Activated T-helper 1 cell treated with anti-CD3 and anti-CD28 coated beads, Interleukin-12 subunit alpha, Interleukin-12 subunit beta, Interleukin-2, Interleukin-4 antibody, amounts not matched to agents 30 ng/mL and 10 ng/mL and 1 ng/mL, durations not matched to agents 14 hours and 24 hours and 36 hours (primary cell): Measurements from ENCODE around the gene MBD2. TPM values are rescaled to one million over a fixed set of nuclear protein-coding genes. Genes with fewer than 3 reads are reported as not detected.
A peak's percentile ranks its signal among the peaks of the same experiment; 100 is the strongest.

Source experiments
- DNase-seq: peaks from one replicate; pipeline ENCODE4 v3.0.0; 2021; ENCODE audit warnings: low spot score
- H3K27ac Mint-ChIP-seq: one replicate; pipeline ENCODE4 v1.8.0; 2021; ENCODE audit warnings: mild to moderate bottlenecking, mixed read lengths
- H3K27me3 Mint-ChIP-seq: one replicate; pipeline ENCODE4 v1.8.0; 2022; ENCODE audit warnings: mild to moderate bottlenecking, moderate library complexity, mixed read lengths; ENCODE audit not compliant: insufficient read depth
- H3K36me3 Mint-ChIP-seq: one replicate; pipeline ENCODE4 v1.8.0; 2021; ENCODE audit warnings: low read depth, mixed read lengths
- H3K4me1 Mint-ChIP-seq: one replicate; pipeline ENCODE4 v1.8.0; 2021; ENCODE audit warnings: low read depth, mixed read lengths
- H3K4me3 Mint-ChIP-seq: one replicate; pipeline ENCODE4 v1.8.0; 2021; ENCODE audit warnings: mild to moderate bottlenecking, moderate library complexity, mixed read lengths
- H3K9me3 Mint-ChIP-seq: one replicate; pipeline ENCODE4 v1.8.0; 2021; ENCODE audit warnings: mixed read lengths
- intact Hi-C: fragments of 100-400 bp; cut with micrococcal nuclease; formaldehyde crosslinking; loops from one replicate; pipeline ENCODE4 v1.15.1; 2024
- total RNA-seq: library from RNA; stranded (reverse); gene quantifications from 2 replicates; pipeline ENCODE4 v1.2.3, GENCODE V29; 2022

MBD2 gene
- total RNA-seq, 1 donor from 2014 or later, result 223 TPM

DNA sequence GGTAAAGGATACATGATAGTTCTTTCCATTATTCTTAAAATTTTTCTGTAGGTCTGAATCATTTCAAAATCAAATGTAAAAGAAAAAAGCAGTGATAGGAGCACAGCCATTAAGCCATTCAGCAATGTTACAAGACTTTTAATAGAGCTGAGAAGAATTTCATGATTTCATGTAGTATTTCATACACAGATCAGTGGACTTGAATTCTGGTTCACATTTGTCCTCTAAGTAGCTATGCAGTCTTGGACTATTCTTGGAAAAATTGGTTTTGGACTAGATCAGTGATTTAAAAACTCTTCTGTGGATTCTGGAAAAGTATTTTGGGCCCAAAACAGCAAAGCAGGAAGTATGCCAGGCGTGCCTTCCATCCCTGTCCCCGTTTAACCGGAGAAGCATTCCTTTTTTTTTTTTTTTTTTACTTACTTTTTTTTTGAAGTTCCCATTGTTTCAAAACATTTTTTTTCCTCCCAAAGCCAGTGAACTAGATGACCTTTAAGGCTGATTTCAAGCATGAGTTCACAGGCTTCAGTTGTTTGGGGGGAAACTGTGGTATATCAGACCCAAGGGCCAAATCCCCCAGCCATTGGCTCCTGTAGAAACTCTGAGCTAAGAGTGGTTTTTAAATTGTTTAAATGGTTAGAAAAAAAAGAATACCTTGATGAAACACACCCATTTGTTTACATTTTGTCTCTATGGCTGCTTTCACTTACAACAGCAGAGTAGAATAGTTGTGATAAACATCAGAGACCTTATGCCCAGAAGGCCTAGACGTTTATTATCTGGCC, 27.3 kb upstream of the MBD2 start:
- intact Hi-C loops, result no loop called here
- Mint-ChIP-seq H3K27me3 (peaks cover 6% of the 10 kb centered on the region), H3K36me3 (peaks cover 2% of the 10 kb centered on the region), H3K9me3 (no peaks in the 10 kb centered on the region), H3K4me1 (peaks cover 28% of the 10 kb centered on the region), H3K4me3 (no peak overlapping the region), H3K27ac (peak overlapping the region; percentile 19)
- DNase-seq, result no peak

DNA sequence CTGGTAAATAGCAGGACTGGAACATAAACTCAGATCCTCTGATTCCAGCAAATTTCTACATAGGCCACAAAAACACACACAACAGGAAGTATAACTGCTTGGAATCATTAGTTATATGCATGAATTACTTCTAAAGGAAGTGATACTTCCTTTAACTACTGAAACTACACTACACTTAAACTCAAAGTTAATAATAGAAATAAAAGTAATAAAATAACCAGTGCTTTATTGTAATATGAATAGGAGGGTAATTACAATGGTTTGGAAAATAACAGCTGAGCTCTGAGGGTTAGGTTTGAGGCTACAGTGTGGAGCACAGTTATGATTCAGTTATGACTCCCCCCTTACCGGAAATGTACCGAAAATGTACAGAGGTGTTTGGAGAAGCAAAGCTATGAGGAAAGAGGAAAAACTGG, 26.4 kb upstream of the MBD2 start:
- H3K4me3 Mint-ChIP-seq, result no peak overlapping the region
- peaks cover 29% of the 10 kb centered on the region for H3K4me1 Mint-ChIP-seq
- peak overlapping the region; percentile 19 for H3K27ac Mint-ChIP-seq
- DNase-seq, result no peak
- intact Hi-C loops, result no loop called here
- H3K27me3 Mint-ChIP-seq, result peaks cover 6% of the 10 kb centered on the region
- H3K9me3 Mint-ChIP-seq, result no peaks in the 10 kb centered on the region
- H3K36me3 Mint-ChIP-seq, result peaks cover 2% of the 10 kb centered on the region

DNA sequence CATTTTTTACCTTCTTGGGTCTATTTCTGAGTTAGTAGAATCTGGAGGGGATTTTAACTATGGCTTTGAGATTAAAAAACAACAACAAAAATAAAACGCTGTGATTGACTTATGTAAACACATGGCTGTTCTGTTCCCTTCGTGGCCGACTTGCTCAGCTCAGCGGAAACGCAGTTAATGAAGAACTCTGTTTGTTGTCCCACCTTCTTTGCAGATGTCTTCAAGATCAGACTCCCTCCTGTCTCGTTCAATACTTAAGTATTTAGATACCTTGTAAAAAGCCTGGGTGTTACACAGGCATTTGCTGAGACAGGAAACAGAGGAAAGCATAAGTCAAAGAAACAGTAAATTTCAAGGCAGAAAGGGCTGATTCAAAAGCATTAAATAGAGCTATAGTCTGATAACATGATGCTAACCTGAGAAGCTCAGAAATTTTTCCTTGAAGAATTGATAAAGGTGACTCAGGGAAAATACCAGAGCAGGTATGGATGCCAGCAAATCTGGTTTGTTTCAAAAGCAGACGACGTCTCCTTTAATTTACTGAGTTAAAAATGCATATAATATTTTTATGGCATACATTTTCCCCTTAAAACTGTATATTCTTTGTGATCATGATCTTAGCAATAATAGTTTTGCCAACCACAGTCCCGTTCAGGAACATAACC, 23.2 kb upstream of the MBD2 start:
- intact Hi-C loops, result no loop called here
- Mint-ChIP-seq H3K27me3 (no peaks in the 10 kb centered on the region), H3K9me3 (no peaks in the 10 kb centered on the region), H3K4me3 (no peak overlapping the region), H3K4me1 (peaks cover 25% of the 10 kb centered on the region), H3K27ac (no peak overlapping the region), H3K36me3 (peaks cover 2% of the 10 kb centered on the region)
- no peak for DNase-seq

DNA sequence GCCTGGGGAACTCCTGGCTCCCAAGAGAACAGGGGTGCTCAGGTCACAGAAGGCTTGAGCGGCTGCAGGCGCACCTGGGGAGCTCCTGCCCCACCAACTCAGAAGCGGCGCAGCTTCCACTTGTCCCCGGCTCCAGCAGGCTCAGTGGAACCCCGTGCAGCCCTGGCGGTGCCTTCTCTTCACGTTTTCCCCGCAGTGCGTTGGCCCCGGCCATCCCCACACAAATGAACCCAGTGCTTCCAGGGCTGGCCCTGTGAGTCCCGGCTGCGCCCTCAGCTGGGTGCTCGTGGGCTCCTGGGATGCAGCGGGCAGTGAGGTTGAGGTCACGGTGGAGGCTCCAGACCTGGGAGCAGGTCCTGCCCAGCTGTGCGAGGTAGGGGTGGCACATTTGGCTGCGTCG, 17.9 kb upstream of the MBD2 start:
- H3K4me3 Mint-ChIP-seq, result no peak overlapping the region
- intact Hi-C loops, result no loop called here
- no peak overlapping the region for H3K27ac Mint-ChIP-seq
- no peaks in the 10 kb centered on the region for H3K27me3 Mint-ChIP-seq
- H3K36me3 Mint-ChIP-seq, result peaks cover 2% of the 10 kb centered on the region
- no peak for DNase-seq
- peaks cover 7% of the 10 kb centered on the region for H3K4me1 Mint-ChIP-seq
- H3K9me3 Mint-ChIP-seq, result no peaks in the 10 kb centered on the region

DNA sequence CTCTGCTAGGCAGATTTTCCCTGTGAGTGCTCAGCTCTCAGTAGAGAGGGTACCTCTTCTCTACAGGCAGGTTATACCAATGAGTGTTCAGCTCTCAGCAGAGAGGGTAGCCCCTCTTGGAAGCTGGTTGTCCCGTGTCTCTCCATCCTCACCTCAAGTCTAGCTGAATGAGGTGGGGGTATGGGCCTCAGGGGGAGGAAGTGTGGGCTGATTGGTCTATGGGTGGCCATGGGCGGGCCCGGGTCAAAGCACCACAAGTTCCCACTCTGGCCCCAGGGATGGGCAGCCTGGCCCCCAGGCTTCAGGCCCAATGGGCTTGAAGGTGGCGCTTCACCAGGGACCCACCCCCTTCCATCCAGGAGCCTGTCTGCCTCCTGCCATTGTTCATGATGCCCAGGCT, 17.0 kb upstream of the MBD2 start:
- Mint-ChIP-seq H3K27me3 (no peaks in the 10 kb centered on the region), H3K4me3 (no peak overlapping the region), H3K9me3 (no peaks in the 10 kb centered on the region), H3K27ac (no peak overlapping the region), H3K4me1 (no peaks in the 10 kb centered on the region), H3K36me3 (no peaks in the 10 kb centered on the region)
- no peak for DNase-seq
- intact Hi-C loops, result no loop called here

DNA sequence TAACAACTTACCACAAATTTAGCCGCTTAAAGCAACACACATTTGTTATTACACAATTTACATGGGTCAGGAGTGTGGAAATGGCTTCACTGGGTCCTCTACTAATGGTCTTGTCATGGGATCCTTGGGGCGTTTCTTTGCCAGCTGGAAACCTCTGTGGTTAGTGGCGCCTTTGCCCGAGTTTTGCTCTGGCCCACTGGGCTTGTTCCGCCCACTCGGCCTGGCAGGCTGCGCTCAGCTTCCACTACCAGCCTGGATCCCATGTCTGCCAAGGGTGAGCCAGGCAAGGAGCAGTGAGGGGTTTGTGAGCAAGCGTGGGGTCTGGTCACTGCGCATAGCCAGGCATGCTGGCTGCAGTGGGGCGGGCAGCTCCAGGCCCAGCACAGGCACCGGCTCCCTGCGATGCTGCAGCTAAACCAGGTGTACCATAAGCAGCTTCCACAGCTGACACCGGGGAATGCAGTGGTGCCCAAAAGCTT, 16.2 kb upstream of the MBD2 start:
- Mint-ChIP-seq H3K27ac (no peak overlapping the region), H3K4me3 (no peak overlapping the region), H3K27me3 (no peaks in the 10 kb centered on the region), H3K9me3 (no peaks in the 10 kb centered on the region), H3K36me3 (no peaks in the 10 kb centered on the region), H3K4me1 (no peaks in the 10 kb centered on the region)
- intact Hi-C loops, result no loop called here
- no peak for DNase-seq

DNA sequence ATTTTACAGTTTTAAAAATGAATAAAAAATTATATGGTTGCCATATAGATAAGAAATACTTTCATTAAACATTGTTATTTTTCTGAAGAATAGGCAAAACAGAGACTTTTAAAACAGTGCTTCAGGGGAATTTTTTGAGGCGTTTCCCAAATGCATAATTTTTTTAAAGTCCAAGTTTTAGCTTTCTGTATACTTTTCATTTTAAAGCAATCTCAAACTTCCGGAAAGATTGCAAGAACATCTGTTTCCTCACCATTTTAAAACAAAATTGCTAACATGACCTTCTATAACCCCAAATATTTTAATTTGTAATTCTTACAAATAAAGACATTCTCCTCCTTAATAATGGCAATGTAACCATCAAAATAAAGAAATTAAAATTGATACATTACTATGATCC, 15.1 kb upstream of the MBD2 start:
- Mint-ChIP-seq H3K4me3 (no peak overlapping the region), H3K9me3 (no peaks in the 10 kb centered on the region), H3K27me3 (no peaks in the 10 kb centered on the region), H3K36me3 (no peaks in the 10 kb centered on the region), H3K27ac (no peak overlapping the region), H3K4me1 (peaks cover 3% of the 10 kb centered on the region)
- DNase-seq, result no peak
- intact Hi-C loops, result no loop called here

DNA sequence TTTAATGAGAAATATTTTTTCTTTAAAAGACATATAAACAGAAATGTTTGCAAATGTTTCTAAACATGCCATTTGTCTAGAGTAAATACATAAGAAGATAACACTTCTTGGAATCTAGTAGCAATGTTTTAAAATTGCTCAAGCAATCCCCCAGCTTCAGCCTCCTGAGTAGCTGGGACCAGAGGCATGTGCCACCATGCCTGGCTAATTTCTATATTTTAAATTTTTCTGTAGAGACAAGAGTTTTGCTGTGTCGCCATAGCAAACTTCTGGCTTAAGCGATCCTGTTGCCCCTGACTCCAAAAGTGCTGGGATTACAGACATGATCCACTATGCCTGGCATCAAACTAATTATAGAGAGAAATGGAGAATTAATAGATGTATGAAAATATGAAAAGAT, 14.6 kb upstream of the MBD2 start:
- Mint-ChIP-seq H3K36me3 (no peaks in the 10 kb centered on the region), H3K9me3 (no peaks in the 10 kb centered on the region), H3K27me3 (no peaks in the 10 kb centered on the region), H3K4me1 (peaks cover 7% of the 10 kb centered on the region), H3K27ac (no peak overlapping the region), H3K4me3 (no peak overlapping the region)
- intact Hi-C loops, result no loop called here
- no peak for DNase-seq

DNA sequence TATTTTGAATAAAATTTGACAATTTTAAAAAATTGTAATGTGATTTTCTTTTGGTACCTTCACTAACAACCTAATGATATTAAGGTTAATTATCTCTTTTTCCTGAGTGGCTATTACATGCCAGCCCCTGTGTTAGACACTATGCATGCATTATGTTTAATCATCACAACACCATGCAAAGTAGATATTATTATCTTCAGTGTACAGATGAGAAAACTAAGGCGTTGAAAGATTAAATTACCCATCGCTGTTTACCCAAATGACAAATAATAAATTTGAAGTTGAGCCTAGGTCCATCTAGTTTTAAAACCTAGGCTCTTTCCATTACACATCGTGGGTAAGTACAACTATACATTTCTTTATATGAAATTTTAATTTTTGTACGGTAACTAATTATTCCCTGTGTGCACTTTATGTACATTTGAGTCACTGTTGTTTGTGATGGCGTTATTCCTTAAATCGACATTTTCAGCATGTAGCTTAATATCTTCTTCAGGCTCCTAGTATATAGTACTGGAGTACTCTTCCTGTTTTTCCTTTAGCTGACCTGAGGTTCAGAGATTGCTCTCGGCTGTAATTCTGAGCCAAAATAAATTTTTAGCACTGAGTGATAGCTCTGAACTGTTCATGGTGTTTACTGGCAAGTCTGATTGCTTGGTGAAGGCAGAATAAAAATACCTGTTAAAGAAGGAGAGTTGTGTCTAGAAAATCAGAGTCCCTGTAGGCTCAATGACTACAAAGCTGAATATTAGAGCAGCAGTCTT, 13.9 kb upstream of the MBD2 start:
- no peaks in the 10 kb centered on the region for H3K27me3 Mint-ChIP-seq
- DNase-seq, result no peak
- intact Hi-C loops, result no loop called here
- no peaks in the 10 kb centered on the region for H3K9me3 Mint-ChIP-seq
- no peak overlapping the region for H3K27ac Mint-ChIP-seq
- H3K4me3 Mint-ChIP-seq, result no peak overlapping the region
- H3K4me1 Mint-ChIP-seq, result peaks cover 7% of the 10 kb centered on the region
- H3K36me3 Mint-ChIP-seq, result no peaks in the 10 kb centered on the region

DNA sequence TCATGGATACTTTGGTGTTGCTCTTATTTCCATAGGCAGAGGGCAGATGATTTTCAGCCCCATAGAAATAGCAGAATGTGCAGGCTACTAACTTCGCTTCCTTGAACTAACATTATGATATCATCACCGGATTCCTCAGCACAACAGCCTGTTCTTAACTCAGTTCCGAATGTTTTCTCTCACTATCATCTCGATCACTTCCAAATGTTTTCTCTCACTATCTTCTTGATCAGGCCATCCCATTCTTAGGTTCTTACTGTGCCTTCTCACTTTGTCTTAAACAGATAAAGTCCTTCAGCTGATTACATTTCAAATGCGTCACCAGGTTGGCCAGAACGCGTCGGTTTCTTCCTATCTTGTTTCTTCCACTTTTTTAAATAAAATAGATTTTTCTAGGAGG, 11.4 kb upstream of the MBD2 start:
- Mint-ChIP-seq H3K36me3 (no peaks in the 10 kb centered on the region), H3K27ac (no peak overlapping the region), H3K27me3 (no peaks in the 10 kb centered on the region), H3K4me3 (no peak overlapping the region), H3K4me1 (peaks cover 7% of the 10 kb centered on the region), H3K9me3 (no peaks in the 10 kb centered on the region)
- no peak for DNase-seq
- intact Hi-C loops, result no loop called here

DNA sequence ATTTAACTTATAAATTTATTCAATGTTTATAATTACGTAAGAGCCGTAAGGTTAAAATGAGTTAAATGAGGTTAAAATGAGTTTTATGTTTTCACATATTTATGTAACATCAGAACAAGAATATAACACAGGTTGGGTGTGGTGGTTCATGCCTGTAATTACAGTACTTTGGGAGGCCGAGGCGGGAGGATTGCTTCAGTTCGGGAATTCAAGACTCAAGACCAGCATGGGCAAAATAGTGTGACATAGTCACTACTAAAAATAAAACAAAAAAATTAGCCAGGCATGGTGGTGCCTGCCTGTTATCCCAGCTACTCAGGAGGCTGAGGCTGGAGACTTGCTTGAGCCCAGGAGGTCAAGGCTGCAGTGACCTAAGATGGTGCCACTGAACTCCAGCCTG, 9.3 kb upstream of the MBD2 start:
- no peak for DNase-seq
- H3K27ac Mint-ChIP-seq, result no peak overlapping the region
- intact Hi-C loops, result no loop called here
- no peak overlapping the region for H3K4me3 Mint-ChIP-seq
- no peaks in the 10 kb centered on the region for H3K36me3 Mint-ChIP-seq
- peaks cover 18% of the 10 kb centered on the region for H3K4me1 Mint-ChIP-seq
- H3K27me3 Mint-ChIP-seq, result no peaks in the 10 kb centered on the region
- no peaks in the 10 kb centered on the region for H3K9me3 Mint-ChIP-seq

DNA sequence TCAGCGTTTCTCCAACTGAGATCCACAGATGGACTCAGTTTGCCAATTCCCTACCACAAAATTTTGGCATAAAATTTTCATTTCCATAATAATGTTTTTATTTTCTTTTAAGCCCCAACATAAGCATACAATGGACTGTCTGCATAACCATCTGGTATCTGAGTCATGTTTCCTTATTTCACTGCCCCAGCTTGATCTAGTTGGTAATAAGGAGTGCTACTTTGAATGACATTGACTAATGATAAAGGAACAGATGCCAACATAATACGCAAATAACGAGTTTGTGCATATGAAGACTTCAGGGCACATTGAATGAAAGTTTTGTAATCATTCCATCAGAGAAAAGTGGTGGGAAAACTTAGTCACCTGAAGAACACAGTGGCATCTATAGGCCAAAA, 8.8 kb upstream of the MBD2 start:
- intact Hi-C loops, result no loop called here
- no peak for DNase-seq
- Mint-ChIP-seq H3K27ac (no peak overlapping the region), H3K27me3 (no peaks in the 10 kb centered on the region), H3K36me3 (no peaks in the 10 kb centered on the region), H3K9me3 (no peaks in the 10 kb centered on the region), H3K4me1 (peaks cover 21% of the 10 kb centered on the region), H3K4me3 (no peak overlapping the region)
